Prostate gland (tissue), 2 donors: ENCODE data around the gene CHI3L1. TPM values are rescaled to one million over a fixed set of nuclear protein-coding genes. Genes with fewer than 3 reads are reported as not detected.

Experiments
- DNase-seq: peaks from one replicate; pipeline ENCODE4 v3.0.0-alpha.2; 2019; ENCODE audit warnings: low spot score
- H3K27ac ChIP-seq, 2 donors: fragments of 200-600 bp; sonication (generic); 2 replicates each; pipeline ENCODE4 v1.5.1; 2017 to 2019
- H3K27me3 ChIP-seq: fragments of 200-600 bp; sonication (generic); replicated peaks from 2 replicates; pipeline ENCODE4 v1.5.1; 2019; ENCODE audit not compliant: insufficient read depth
- H3K36me3 ChIP-seq, 2 donors: fragments of 200-600 bp; sonication (generic); 1 replicate in 1 of 2; 2 replicates in 1 of 2; pipeline versions ENCODE4 v1.5.1 to v1.8.1; 2017 to 2019
- H3K4me1 ChIP-seq: fragments of 200-600 bp; sonication (generic); replicated peaks from 2 replicates; pipeline ENCODE4 v1.5.1; 2019
- H3K4me3 ChIP-seq, 2 donors: fragments of 200-600 bp; sonication (generic); 2 replicates each; pipeline ENCODE4 v1.5.1; 2017 to 2019
- H3K9me3 ChIP-seq: fragments of 200-600 bp; sonication (generic); 2 replicates; pipeline ENCODE4 v1.5.1; 2017
- POLR2A ChIP-seq: fragments of 450-650 bp; IDR thresholded peaks from one replicate; pipeline ENCODE4 v1.6.1; 2016; ENCODE audit warnings: antibody characterized with exemption, mild to moderate bottlenecking
- POLR2AphosphoS5 ChIP-seq: sonication (generic); formaldehyde crosslinking; IDR thresholded peaks from one replicate; pipeline ENCODE4 v1.6.1; 2017; ENCODE audit warnings: antibody characterized with exemption
- WGBS: methylation state at CpG from one replicate; pipeline ENCODE4 v1.1.5; 2018; 5-methylcytosine and 5-hydroxymethylcytosine counted together
- intact Hi-C: fragments of 100-400 bp; cut with DNase I; formaldehyde crosslinking; loops from one replicate; pipeline ENCODE4 v1.14.2; 2022
- total RNA-seq, 2 donors: library from RNA; depleted of rRNA; stranded (reverse); fragments of >200 nt; gene quantifications; one replicate each; pipeline ENCODE4 v1.1.0, GENCODE V29; 2016
- TF ChIP-seq, protein P1 (sequence below), 4 experiments: fragments of 200-600 bp in 2 of 4; fragments of 450-650 bp in 2 of 4; sonication (generic) in 2 of 4; IDR thresholded peaks; 1 replicate in 3 of 4; 2 replicates in 1 of 4; pipeline ENCODE4 v1.5.1; 2016 to 2019; ENCODE audit warnings: antibody characterized with exemption in 4 of 4, mild to moderate bottlenecking in 2 of 4, moderate library complexity in 2 of 4

Gene CHI3L1
- total RNA-seq, 2 donors from 2014 or later, result 1.4 to 12.6 TPM

- no peak for DNase-seq
- no peaks in the 10 kb centered on the region for H3K27me3 ChIP-seq
- H3K9me3 ChIP-seq, result no peaks in the 10 kb centered on the region
- no peak overlapping the region for H3K27ac ChIP-seq
- no peaks in the 10 kb centered on the region for H3K36me3 ChIP-seq
- intact Hi-C loops, result no loop called here
- H3K4me1 ChIP-seq, result no peaks in the 10 kb centered on the region
- TF ChIP-seq POLR2AphosphoS5 (no peak), POLR2A (no peak)
- TF ChIP-seq, protein P1, sequence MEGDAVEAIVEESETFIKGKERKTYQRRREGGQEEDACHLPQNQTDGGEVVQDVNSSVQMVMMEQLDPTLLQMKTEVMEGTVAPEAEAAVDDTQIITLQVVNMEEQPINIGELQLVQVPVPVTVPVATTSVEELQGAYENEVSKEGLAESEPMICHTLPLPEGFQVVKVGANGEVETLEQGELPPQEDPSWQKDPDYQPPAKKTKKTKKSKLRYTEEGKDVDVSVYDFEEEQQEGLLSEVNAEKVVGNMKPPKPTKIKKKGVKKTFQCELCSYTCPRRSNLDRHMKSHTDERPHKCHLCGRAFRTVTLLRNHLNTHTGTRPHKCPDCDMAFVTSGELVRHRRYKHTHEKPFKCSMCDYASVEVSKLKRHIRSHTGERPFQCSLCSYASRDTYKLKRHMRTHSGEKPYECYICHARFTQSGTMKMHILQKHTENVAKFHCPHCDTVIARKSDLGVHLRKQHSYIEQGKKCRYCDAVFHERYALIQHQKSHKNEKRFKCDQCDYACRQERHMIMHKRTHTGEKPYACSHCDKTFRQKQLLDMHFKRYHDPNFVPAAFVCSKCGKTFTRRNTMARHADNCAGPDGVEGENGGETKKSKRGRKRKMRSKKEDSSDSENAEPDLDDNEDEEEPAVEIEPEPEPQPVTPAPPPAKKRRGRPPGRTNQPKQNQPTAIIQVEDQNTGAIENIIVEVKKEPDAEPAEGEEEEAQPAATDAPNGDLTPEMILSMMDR (IDR thresholded peaks at IDR 0.05), result no peak
- 96% methylated on average over 8 of the region's 8 CpGs for WGBS
- H3K4me3 ChIP-seq, result no peak overlapping the region
Observed at GRCh38 chr1:203165800-203166161, 20.7 kb downstream of the CHI3L1 start.

GRCh38 chr1:203165101-203165799 lies 21.3 kb downstream of the CHI3L1 start:
- H3K27ac ChIP-seq, result no peak overlapping the region
- TF ChIP-seq POLR2A (no peak), POLR2AphosphoS5 (no peak)
- TF ChIP-seq, protein P1 (IDR thresholded peaks at IDR 0.05), result no peak
- DNase-seq, result no peak
- 93% methylated on average over 28 of the region's 28 CpGs for WGBS
- H3K27me3 ChIP-seq, result no peaks in the 10 kb centered on the region
- no peaks in the 10 kb centered on the region for H3K36me3 ChIP-seq
- H3K9me3 ChIP-seq, result no peaks in the 10 kb centered on the region
- H3K4me1 ChIP-seq, result no peaks in the 10 kb centered on the region
- H3K4me3 ChIP-seq, result no peak overlapping the region
- intact Hi-C loops, result no loop called here

- intact Hi-C loops, result no loop called here
- H3K27me3 ChIP-seq, result no peaks in the 10 kb centered on the region
- 81% methylated on average over 7 of the region's 7 CpGs for WGBS
- DNase-seq, result no peak
- H3K27ac ChIP-seq, result no peak overlapping the region
- H3K9me3 ChIP-seq, result no peaks in the 10 kb centered on the region
- TF ChIP-seq POLR2AphosphoS5 (no peak), POLR2A (no peak)
- TF ChIP-seq, protein P1 (IDR thresholded peaks at IDR 0.05), result no peak
- H3K4me1 ChIP-seq, result no peaks in the 10 kb centered on the region
- H3K36me3 ChIP-seq, result no peaks in the 10 kb centered on the region
- H3K4me3 ChIP-seq, result no peak overlapping the region
Observed at GRCh38 chr1:203163891-203164635, 22.4 kb downstream of the CHI3L1 start.

GRCh38 chr1:203162403-203162802 lies 24.1 kb downstream of the CHI3L1 start:
- DNase-seq, result no peak
- no peaks in the 10 kb centered on the region for H3K9me3 ChIP-seq
- WGBS, result 63% methylated on average over 1 of the region's 1 CpG
- TF ChIP-seq, protein P1 (IDR thresholded peaks at IDR 0.05), result no peak
- TF ChIP-seq POLR2AphosphoS5, result no peak
- no peak for TF ChIP-seq POLR2A
- H3K36me3 ChIP-seq, result no peaks in the 10 kb centered on the region
- H3K27ac ChIP-seq, result no peak overlapping the region
- no peaks in the 10 kb centered on the region for H3K27me3 ChIP-seq
- intact Hi-C loops, result no loop called here
- no peaks in the 10 kb centered on the region for H3K4me1 ChIP-seq
- no peak overlapping the region for H3K4me3 ChIP-seq

DNA sequence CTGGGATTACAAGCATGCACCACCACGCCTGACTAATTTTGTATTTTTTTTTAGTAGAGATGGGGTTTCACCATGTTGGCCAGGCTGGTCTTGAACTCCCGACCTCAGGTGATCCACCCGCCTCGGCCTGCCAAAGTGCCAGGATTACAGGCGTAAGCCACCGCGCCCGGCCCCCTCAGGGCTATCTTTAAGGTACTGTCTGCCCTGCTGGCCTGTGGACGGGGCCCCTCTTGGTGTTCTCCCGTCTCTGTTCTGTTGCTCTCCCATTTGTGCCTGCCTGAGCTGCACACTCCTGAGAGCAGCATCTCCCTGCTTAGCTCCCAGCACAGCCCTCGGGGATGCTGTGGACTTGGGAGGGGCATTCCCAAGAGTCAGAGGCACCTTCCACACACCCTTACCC lies 24.8 kb downstream of the CHI3L1 start:
- no peak overlapping the region for H3K27ac ChIP-seq
- H3K4me1 ChIP-seq, result no peaks in the 10 kb centered on the region
- TF ChIP-seq POLR2A, result no peak
- TF ChIP-seq POLR2AphosphoS5, result no peak
- TF ChIP-seq, protein P1 (IDR thresholded peaks at IDR 0.05), result no peak
- H3K36me3 ChIP-seq, result no peaks in the 10 kb centered on the region
- WGBS, result 86% methylated on average over 11 of the region's 11 CpGs
- no peak overlapping the region for H3K4me3 ChIP-seq
- no peaks in the 10 kb centered on the region for H3K9me3 ChIP-seq
- no peak for DNase-seq
- H3K27me3 ChIP-seq, result no peaks in the 10 kb centered on the region
- intact Hi-C loops, result no loop called here
